Glutamatergic neuron (in vitro differentiated cells): ENCODE measurements around the gene CA5B. TPM values are rescaled to one million over a fixed set of nuclear protein-coding genes. Genes with fewer than 3 reads are reported as not detected.
"Not testable (repeated sequence)": the region's sequence is repeated elsewhere in the genome, so short reads cannot be mapped to it uniquely, and the experiment has no call there.

ENCODE experiments used
- DNase-seq: peaks from one replicate; pipeline ENCODE4 v3.0.0; 2022
- H3K27ac Mint-ChIP-seq: one replicate; pipeline ENCODE4 v1.8.0; 2020; ENCODE audit warnings: mild to moderate bottlenecking, mixed read lengths, inconsistent platforms; ENCODE audit not compliant: unreplicated experiment
- H3K27me3 Mint-ChIP-seq: one replicate; pipeline ENCODE4 v1.8.0; 2020; ENCODE audit warnings: mild to moderate bottlenecking, moderate library complexity, mixed read lengths, inconsistent platforms; ENCODE audit not compliant: unreplicated experiment
- H3K36me3 Mint-ChIP-seq: one replicate; pipeline ENCODE4 v1.8.0; 2020; ENCODE audit warnings: mild to moderate bottlenecking, mixed read lengths, inconsistent platforms; ENCODE audit not compliant: unreplicated experiment
- H3K4me1 Mint-ChIP-seq: one replicate; pipeline ENCODE4 v1.8.0; 2020; ENCODE audit warnings: mild to moderate bottlenecking, low read depth, mixed read lengths, inconsistent platforms; ENCODE audit not compliant: unreplicated experiment
- H3K4me3 Mint-ChIP-seq: one replicate; pipeline ENCODE4 v1.8.0; 2020; ENCODE audit warnings: mild to moderate bottlenecking, mixed read lengths, inconsistent platforms; ENCODE audit not compliant: unreplicated experiment
- H3K9me3 Mint-ChIP-seq: one replicate; pipeline ENCODE4 v1.8.0; 2020; ENCODE audit warnings: mild to moderate bottlenecking, moderate library complexity, mixed read lengths, inconsistent platforms; ENCODE audit not compliant: unreplicated experiment
- total RNA-seq: library from RNA; stranded (reverse); fragmentation: NEBNext Ultra II Directional; extraction: Animal tissue kit (Norgen Biotek cat#: 25700); gene quantifications from one replicate; pipeline ENCODE4 v1.2.1, GENCODE V29; 2021; ENCODE audit not compliant: unreplicated experiment
- TF ChIP-seq, protein P1 (sequence below): fragments of 200-600 bp; sonication (generic); IDR thresholded peaks from one replicate; pipeline ENCODE4 v1.5.0; 2021; ENCODE audit not compliant: partially characterized antibody, unreplicated experiment

CA5B gene
- total RNA-seq, 1 donor from 2014 or later, result 4.1 TPM

DNA sequence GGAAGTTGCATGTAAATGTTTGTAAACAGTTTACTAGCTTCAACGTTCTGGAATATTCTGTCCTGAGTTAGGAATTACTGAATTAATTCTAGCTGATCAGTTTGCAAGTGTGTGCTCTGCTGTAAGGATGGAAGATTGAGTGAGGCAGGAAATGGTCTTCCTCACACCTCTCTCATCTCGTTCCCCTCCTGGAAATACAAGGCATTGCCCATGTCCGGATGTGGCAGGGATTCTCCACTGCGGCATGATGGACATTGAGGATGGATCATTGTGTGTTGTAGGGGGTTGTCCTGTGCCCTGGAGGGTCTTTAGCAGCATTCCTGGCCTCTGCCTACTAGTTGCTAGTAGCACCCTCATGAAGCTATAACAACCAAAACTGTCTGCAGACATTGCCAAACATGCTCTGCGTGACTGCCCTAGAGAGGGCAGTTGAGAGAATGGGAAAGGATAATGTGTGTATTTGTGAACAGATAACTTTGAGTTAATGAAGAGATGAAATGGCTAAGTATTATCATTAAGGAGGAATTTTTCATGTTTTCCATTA is 12.6 kb downstream of the CA5B start:
- Mint-ChIP-seq H3K27me3 (no peaks in the 10 kb centered on the region), H3K4me1 (no peaks in the 10 kb centered on the region), H3K4me3 (no peak overlapping the region), H3K36me3 (no peaks in the 10 kb centered on the region), H3K27ac (no peak overlapping the region), H3K9me3 (no peaks in the 10 kb centered on the region)
- TF ChIP-seq, protein P1, sequence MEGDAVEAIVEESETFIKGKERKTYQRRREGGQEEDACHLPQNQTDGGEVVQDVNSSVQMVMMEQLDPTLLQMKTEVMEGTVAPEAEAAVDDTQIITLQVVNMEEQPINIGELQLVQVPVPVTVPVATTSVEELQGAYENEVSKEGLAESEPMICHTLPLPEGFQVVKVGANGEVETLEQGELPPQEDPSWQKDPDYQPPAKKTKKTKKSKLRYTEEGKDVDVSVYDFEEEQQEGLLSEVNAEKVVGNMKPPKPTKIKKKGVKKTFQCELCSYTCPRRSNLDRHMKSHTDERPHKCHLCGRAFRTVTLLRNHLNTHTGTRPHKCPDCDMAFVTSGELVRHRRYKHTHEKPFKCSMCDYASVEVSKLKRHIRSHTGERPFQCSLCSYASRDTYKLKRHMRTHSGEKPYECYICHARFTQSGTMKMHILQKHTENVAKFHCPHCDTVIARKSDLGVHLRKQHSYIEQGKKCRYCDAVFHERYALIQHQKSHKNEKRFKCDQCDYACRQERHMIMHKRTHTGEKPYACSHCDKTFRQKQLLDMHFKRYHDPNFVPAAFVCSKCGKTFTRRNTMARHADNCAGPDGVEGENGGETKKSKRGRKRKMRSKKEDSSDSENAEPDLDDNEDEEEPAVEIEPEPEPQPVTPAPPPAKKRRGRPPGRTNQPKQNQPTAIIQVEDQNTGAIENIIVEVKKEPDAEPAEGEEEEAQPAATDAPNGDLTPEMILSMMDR, result no peak
- no peak for DNase-seq

DNA sequence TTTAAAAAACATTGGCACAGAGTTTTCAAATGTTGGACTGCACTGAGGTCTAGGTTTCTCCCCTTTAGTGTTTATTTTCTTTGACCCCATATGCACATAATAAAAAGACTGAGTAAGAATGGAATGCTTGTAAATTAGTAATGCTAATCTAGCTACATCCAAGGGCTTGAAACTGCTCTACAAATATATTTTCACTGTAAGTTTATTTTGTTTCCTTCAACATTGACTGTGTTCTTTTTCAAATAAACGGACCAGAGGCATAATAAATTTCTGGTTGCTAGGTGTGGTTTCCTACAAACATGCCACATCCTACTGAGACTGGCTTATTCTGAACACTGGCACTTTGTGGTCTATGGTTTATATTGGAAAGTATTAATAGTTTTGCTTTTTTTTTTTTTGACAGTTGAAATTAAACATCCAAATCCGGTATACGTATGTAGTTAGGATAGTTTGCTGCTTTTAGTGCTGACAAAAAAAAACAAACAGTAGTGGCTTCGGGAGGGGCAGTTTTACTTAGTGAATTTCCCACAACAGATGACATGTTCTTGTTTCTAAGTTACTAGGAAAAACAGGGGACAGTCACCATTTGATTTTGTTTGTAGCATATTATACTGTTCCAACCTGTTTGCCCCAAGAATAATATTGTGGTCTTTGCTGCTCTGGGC is 13.2 kb downstream of the CA5B start:
- H3K27ac Mint-ChIP-seq, result no peak overlapping the region
- TF ChIP-seq, protein P1, result no peak
- DNase-seq, result no peak
- peaks cover under 1% of the 10 kb centered on the region for H3K9me3 Mint-ChIP-seq
- H3K27me3 Mint-ChIP-seq, result no peaks in the 10 kb centered on the region
- H3K4me1 Mint-ChIP-seq, result no peaks in the 10 kb centered on the region
- no peaks in the 10 kb centered on the region for H3K36me3 Mint-ChIP-seq
- H3K4me3 Mint-ChIP-seq, result no peak overlapping the region

DNA sequence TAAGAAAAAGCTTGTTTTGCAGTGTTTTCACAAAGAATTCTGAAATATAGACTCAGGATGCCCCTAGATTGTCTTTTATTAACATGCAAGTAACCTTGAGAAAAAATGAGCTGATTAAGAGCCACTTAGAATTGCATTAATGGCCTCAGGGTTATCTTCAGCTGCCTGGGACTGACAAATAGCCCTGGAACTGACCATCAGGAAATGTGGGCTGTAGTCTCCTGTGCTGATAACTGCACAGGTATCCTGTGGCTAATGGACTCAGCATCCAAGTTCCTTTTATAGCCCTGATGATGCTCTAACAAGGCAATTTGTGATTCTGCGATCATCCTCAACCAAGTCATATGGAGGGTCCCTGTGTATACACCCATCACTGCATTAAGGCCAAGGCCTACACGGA is 17.0 kb downstream of the CA5B start:
- DNase-seq, result no peak
- TF ChIP-seq, protein P1, result no peak

DNA sequence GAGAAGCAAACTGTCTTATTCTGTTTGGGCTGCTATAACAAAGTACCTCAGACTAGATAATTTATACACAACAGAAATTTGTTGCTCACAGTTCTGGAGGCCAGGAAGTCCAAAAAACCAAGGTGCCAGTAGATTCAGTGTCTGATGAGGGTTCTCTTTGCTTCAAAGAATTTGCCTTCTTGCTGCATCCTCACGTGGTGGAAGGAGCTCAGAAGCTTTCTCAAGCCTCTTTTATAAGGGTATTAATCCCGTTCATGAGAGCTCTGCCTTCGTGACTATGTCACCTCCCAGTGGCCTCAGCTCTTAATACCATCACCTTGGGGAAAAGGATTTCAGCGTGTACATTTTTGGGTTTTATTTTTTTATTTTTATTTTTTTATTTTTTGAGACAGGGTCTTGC is 20.1 kb downstream of the CA5B start:
- Mint-ChIP-seq H3K4me3 (no peak overlapping the region), H3K27me3 (no peaks in the 10 kb centered on the region), H3K27ac (no peak overlapping the region), H3K36me3 (no peaks in the 10 kb centered on the region), H3K4me1 (peaks cover 2% of the 10 kb centered on the region), H3K9me3 (peaks cover 1% of the 10 kb centered on the region)
- DNase-seq, result no peak
- TF ChIP-seq, protein P1, result no peak

More for the DNA sequence above, 17.0 kb downstream of the CA5B start:
- H3K4me1 Mint-ChIP-seq, result no peaks in the 10 kb centered on the region
- no peak overlapping the region for H3K4me3 Mint-ChIP-seq
- H3K36me3 Mint-ChIP-seq, result no peaks in the 10 kb centered on the region
- no peaks in the 10 kb centered on the region for H3K27me3 Mint-ChIP-seq
- no peak overlapping the region for H3K27ac Mint-ChIP-seq
- peaks cover 1% of the 10 kb centered on the region for H3K9me3 Mint-ChIP-seq

GRCh38 chrX:15759886-15760285 is 21.8 kb downstream of the CA5B start:
- H3K9me3 Mint-ChIP-seq, H3K27me3 Mint-ChIP-seq, DNase-seq, H3K4me3 Mint-ChIP-seq, H3K36me3 Mint-ChIP-seq, H3K27ac Mint-ChIP-seq, H3K4me1 Mint-ChIP-seq: not testable (repeated sequence)
